ENCODE measurements around the gene TPTE.
"Not testable (repeated sequence)": the region's sequence is repeated elsewhere in the genome, so short reads cannot be mapped to it uniquely, and the experiment has no call there.

DNA sequence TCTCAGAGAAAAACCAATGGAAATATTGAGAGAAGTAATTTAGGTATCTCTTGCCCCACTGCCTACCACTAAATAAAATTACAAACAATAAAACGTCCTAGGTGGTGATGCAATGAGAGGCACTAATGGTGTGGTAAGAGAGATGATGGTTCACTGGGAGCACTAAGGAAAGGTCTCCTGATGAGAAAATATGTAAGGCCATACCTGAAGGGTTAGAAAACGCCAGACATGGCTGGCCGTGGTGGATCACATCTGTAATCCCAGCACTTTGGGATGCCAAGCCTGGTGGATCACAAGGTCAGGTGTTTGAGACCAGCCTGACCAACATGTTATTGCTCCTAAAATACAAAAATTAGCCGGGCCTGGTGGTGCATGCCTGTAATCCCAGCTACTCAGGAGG is 41.5 kb upstream of the TPTE start:
- TF ChIP-seq CTCF (IDR thresholded peaks at IDR 0.05); ZFX (IDR thresholded peaks at IDR 0.05; ENCODE audit: borderline replicate concordance): not testable (repeated sequence)
